ENCODE results near the gene GPR17. TPM values are rescaled to one million over a fixed set of nuclear protein-coding genes. Genes with fewer than 3 reads are reported as not detected.
A peak's percentile ranks its signal among the peaks of the same experiment; 100 is the strongest.

The GPR17 gene
- total RNA-seq, 1 experiment from 2014 or later: 1.0 TPM

GRCh38 chr2:127599211-127599610, 46.7 kb upstream of the GPR17 start:
- peak; percentile 13; the same call in 1 of the 2 replicates for ATAC-seq

GRCh38 chr2:127604986-127605385, 41.0 kb upstream of the GPR17 start:
- DNase-seq (no peak), ATAC-seq (no peak)
- Histone ChIP-seq H3K9me2 (replicated peaks; ENCODE audit: low read length) (no peaks in the 10 kb centered on the region), H3K79me2 (ENCODE audit: low read length) (no peaks in the 10 kb centered on the region), H4K20me1 (ENCODE audit: low read length) (no peaks in the 10 kb centered on the region), H3K27ac (ENCODE audit: low read length) (no peak overlapping the region), H3K4me2 (ENCODE audit: low read length) (no peak overlapping the region), H3K4me1 (ENCODE audit: insufficient read depth, low read length) (no peaks in the 10 kb centered on the region), H3F3A (ENCODE audit: low read length, unreplicated experiment) (no peaks in the 10 kb centered on the region), H3K9ac (ENCODE audit: low read length) (no peak overlapping the region), H3K36me3 (ENCODE audit: low read depth, low read length) (no peaks in the 10 kb centered on the region), H3K27me3 (ENCODE audit: low read length) (no peaks in the 10 kb centered on the region), H2AFZ (ENCODE audit: low read length) (no peak overlapping the region), H3K4me3 (ENCODE audit: low read length) (no peak overlapping the region), H3K9me3 (ENCODE audit: low read length) (peaks cover 10% of the 10 kb centered on the region; the same call in 1 of the 2 replicates)
- TF ChIP-seq CTCF (conservative IDR thresholded peaks at IDR 0.05; ENCODE audit: low read depth, low read length) (no peak), EZH2 (IDR thresholded peaks at IDR 0.05; ENCODE audit: low read length, unreplicated experiment) (no peak), EZH2phosphoT487 (IDR thresholded peaks at IDR 0.05; ENCODE audit: borderline replicate concordance, low read length) (no peak)
- CTCF ChIA-PET: no interaction called here
- intact Hi-C loops (cut with micrococcal nuclease): no loop called here
- BruUV-seq (replicated peaks): no TSS peak
- POLR2A ChIA-PET (ENCODE audit: unreplicated experiment): interaction anchor here (0.6 kb wide), 1 partner anchor 279 kb away, joined by 3 read pairs; no protein-coding TSS in a partner anchor

More at GRCh38 chr2:127599211-127599610, 46.7 kb upstream of the GPR17 start:
- Histone ChIP-seq H3K9me2 (replicated peaks; ENCODE audit: low read length) (no peaks in the 10 kb centered on the region), H3K4me3 (ENCODE audit: low read length) (peak overlapping the region; percentile 18), H3K27me3 (ENCODE audit: low read length) (no peaks in the 10 kb centered on the region), H3K4me1 (ENCODE audit: insufficient read depth, low read length) (peaks cover 40% of the 10 kb centered on the region), H3K9me3 (ENCODE audit: low read length) (peaks cover 10% of the 10 kb centered on the region; the same call in 1 of the 2 replicates), H3K4me2 (ENCODE audit: low read length) (peak overlapping the region; percentile 54), H3K36me3 (ENCODE audit: low read depth, low read length) (no peaks in the 10 kb centered on the region), H3K79me2 (ENCODE audit: low read length) (no peaks in the 10 kb centered on the region), H4K20me1 (ENCODE audit: low read length) (no peaks in the 10 kb centered on the region), H3F3A (ENCODE audit: low read length, unreplicated experiment) (peaks cover 9% of the 10 kb centered on the region), H3K9ac (ENCODE audit: low read length) (no peak overlapping the region), H2AFZ (ENCODE audit: low read length) (0 out of 2 replicates have a peak overlapping the region, but pooled peaks have one; percentile 30), H3K27ac (ENCODE audit: low read length) (peak overlapping the region; percentile 83)
- TF ChIP-seq EZH2phosphoT487 (IDR thresholded peaks at IDR 0.05; ENCODE audit: borderline replicate concordance, low read length) (no peak), EZH2 (IDR thresholded peaks at IDR 0.05; ENCODE audit: low read length, unreplicated experiment) (no peak), CTCF (conservative IDR thresholded peaks at IDR 0.05; ENCODE audit: low read depth, low read length) (no peak)
- no TSS peak for BruUV-seq (replicated peaks)
- intact Hi-C loops (cut with micrococcal nuclease): loop anchor here (2.0 kb wide), 2 partner anchors 16 to 50 kb away; no protein-coding TSS in a partner anchor
- DNase-seq: peak; percentile 36
- CTCF ChIA-PET: interaction anchor here (0.5 to 0.7 kb wide), 2 partner anchors 38 to 330 kb away, joined by 3 to 5 read pairs; no protein-coding TSS in a partner anchor
- POLR2A ChIA-PET (ENCODE audit: unreplicated experiment): interaction anchor here (0.6 kb wide), 1 partner anchor 272 kb away, joined by 4 read pairs; no protein-coding TSS in a partner anchor

GRCh38 chr2:127605691-127606263, 40.2 kb upstream of the GPR17 start:
- Histone ChIP-seq H2AFZ (ENCODE audit: low read length) (no peak overlapping the region), H3K27ac (ENCODE audit: low read length) (no peak overlapping the region), H3K79me2 (ENCODE audit: low read length) (no peaks in the 10 kb centered on the region), H3K9ac (ENCODE audit: low read length) (no peak overlapping the region), H3K4me2 (ENCODE audit: low read length) (no peak overlapping the region), H3K4me3 (ENCODE audit: low read length) (no peak overlapping the region), H3K27me3 (ENCODE audit: low read length) (no peaks in the 10 kb centered on the region), H3F3A (ENCODE audit: low read length, unreplicated experiment) (no peaks in the 10 kb centered on the region), H3K36me3 (ENCODE audit: low read depth, low read length) (no peaks in the 10 kb centered on the region), H3K4me1 (ENCODE audit: insufficient read depth, low read length) (no peaks in the 10 kb centered on the region), H3K9me2 (replicated peaks; ENCODE audit: low read length) (no peaks in the 10 kb centered on the region), H4K20me1 (ENCODE audit: low read length) (no peaks in the 10 kb centered on the region), H3K9me3 (ENCODE audit: low read length) (peaks cover 10% of the 10 kb centered on the region; the same call in 1 of the 2 replicates)
- no peak for TF ChIP-seq CTCF (conservative IDR thresholded peaks at IDR 0.05; ENCODE audit: low read depth, low read length)
- no peak for TF ChIP-seq EZH2 (IDR thresholded peaks at IDR 0.05; ENCODE audit: low read length, unreplicated experiment)
- TF ChIP-seq EZH2phosphoT487 (IDR thresholded peaks at IDR 0.05; ENCODE audit: borderline replicate concordance, low read length): no peak
- no TSS peak for BruUV-seq (replicated peaks)
- POLR2A ChIA-PET (ENCODE audit: unreplicated experiment): no interaction called here
- intact Hi-C loops (cut with micrococcal nuclease): no loop called here
- DNase-seq (no peak), ATAC-seq (no peak)
- CTCF ChIA-PET: no interaction called here

All from PC-3 (cell line).